Esophagus squamous epithelium (tissue), 5 donors: ENCODE measurements around the gene TBC1D10A. TPM values are rescaled to one million over a fixed set of nuclear protein-coding genes. Genes with fewer than 3 reads are reported as not detected.
A peak's percentile ranks its signal among the peaks of the same experiment; 100 is the strongest.

Source experiments
- DNase-seq: peaks from one replicate; lab custom pipeline; 2025; lab: John Stamatoyannopoulos, UW
- H3K27ac ChIP-seq, 4 donors: fragments of 200-600 bp; sonication (generic); one replicate each; pipeline ENCODE4 v1.5.1; 2016 to 2019; ENCODE audit warnings: mild to moderate bottlenecking in 1 of 4
- H3K27me3 ChIP-seq, 4 donors: fragments of 200-600 bp; sonication (generic); 1 replicate in 3 of 4; 2 replicates in 1 of 4; pipeline versions ENCODE4 v1.5.1 to v1.6.0; 2017 to 2021; ENCODE audit warnings: antibody characterized with exemption in 1 of 4
- H3K36me3 ChIP-seq, 3 donors: fragments of 200-600 bp; sonication (generic); one replicate each; pipeline ENCODE4 v1.5.1; 2016 to 2019
- H3K4me1 ChIP-seq, 3 donors: fragments of 200-600 bp; sonication (generic); one replicate each; pipeline ENCODE4 v1.5.1; 2017 to 2019
- H3K4me3 ChIP-seq, 4 donors: fragments of 200-600 bp; sonication (generic); 1 replicate in 3 of 4; 2 replicates in 1 of 4; pipeline ENCODE4 v1.5.1; 2016 to 2019; ENCODE audit warnings: mild to moderate bottlenecking in 2 of 4, moderate library complexity in 1 of 4
- H3K9me3 ChIP-seq, 3 donors: fragments of 200-600 bp; sonication (generic); one replicate each; pipeline ENCODE4 v1.5.1; 2016 to 2019
- POLR2A ChIP-seq, 4 donors: fragments of 450-650 bp; IDR thresholded peaks; one replicate each; pipeline ENCODE4 v1.6.1; 2017; ENCODE audit warnings: antibody characterized with exemption in 4 of 4, mild to moderate bottlenecking in 4 of 4, moderate library complexity in 3 of 4
- WGBS, 2 donors: methylation state at CpG; one replicate each; pipeline ENCODE4 v1.1.5; 2018; 5-methylcytosine and 5-hydroxymethylcytosine counted together
- intact Hi-C: fragments of 100-400 bp; cut with DNase I; formaldehyde crosslinking; loops from one replicate; pipeline ENCODE4 v1.15.0; 2022
- total RNA-seq, 4 donors: library from RNA; depleted of rRNA; stranded (reverse); fragments of >200 nt; gene quantifications; one replicate each; pipeline ENCODE4 v1.1.0, GENCODE V29; 2016
- TF ChIP-seq, protein P1 (sequence below), 6 experiments: fragments of 450-650 bp in 4 of 6; fragments of 200-600 bp in 2 of 6; sonication (generic) in 2 of 6; IDR thresholded peaks; one replicate each; pipeline ENCODE4 v1.5.1; 2016 to 2019; ENCODE audit warnings: antibody characterized with exemption in 6 of 6, mild to moderate bottlenecking in 4 of 6, moderate library complexity in 4 of 6
- donor health status: DM: yes; HTN: yes; CAD: no.

TBC1D10A gene
- total RNA-seq, 4 donors from 2014 or later, result 40.7 to 55.1 (median 47.0) TPM

DNA sequence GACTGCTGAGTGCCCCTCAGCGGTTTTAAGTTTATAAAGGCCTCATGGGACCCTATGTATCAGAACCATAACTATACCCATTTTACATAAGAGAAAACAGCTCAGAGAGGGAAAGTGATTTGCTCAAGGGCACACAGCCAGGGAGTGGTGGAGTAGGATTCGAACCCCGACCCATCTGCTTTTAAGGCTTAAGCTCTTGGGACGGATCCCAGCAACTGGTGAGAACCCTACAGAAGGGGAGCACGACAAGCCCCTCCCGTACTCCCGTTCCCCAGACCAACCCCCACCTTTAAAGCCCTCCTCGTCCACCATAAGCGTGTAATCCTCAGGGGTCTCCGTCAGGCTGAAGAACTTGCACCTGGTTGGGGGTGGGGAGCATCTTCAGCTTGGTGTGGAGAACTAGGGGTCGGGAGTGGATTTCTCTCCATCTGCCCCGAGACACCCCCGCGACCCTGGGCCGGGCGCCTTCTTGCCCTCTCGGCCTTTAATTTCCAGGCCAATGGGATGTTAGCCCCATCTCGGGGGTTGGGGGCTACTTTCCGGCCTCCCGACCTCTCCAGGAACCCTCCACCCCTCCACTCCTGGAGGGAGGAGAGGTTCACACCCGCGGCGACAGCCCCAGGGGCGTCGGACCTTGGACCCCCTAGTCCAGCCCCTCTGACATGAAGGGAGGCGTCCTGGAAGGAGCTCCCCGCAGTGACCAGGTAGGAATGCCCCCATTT is 38.2 kb downstream of the TBC1D10A start:
- WGBS, 2 donors, result 4 to 9% methylated on average over 10 to 11 of the region's 27 CpGs
- peak overlapping the region; percentile 66 to 99 (median 82) for H3K4me3 ChIP-seq
- H3K4me1 ChIP-seq, result peaks cover 44 to 70% (median 53%) of the 10 kb centered on the region in 3 donors
- H3K9me3 ChIP-seq, result no peaks in the 10 kb centered on the region
- H3K27me3 ChIP-seq, result no peaks in the 10 kb centered on the region
- TF ChIP-seq POLR2A (IDR thresholded peaks at IDR 0.05), result no peak
- TF ChIP-seq, protein P1, sequence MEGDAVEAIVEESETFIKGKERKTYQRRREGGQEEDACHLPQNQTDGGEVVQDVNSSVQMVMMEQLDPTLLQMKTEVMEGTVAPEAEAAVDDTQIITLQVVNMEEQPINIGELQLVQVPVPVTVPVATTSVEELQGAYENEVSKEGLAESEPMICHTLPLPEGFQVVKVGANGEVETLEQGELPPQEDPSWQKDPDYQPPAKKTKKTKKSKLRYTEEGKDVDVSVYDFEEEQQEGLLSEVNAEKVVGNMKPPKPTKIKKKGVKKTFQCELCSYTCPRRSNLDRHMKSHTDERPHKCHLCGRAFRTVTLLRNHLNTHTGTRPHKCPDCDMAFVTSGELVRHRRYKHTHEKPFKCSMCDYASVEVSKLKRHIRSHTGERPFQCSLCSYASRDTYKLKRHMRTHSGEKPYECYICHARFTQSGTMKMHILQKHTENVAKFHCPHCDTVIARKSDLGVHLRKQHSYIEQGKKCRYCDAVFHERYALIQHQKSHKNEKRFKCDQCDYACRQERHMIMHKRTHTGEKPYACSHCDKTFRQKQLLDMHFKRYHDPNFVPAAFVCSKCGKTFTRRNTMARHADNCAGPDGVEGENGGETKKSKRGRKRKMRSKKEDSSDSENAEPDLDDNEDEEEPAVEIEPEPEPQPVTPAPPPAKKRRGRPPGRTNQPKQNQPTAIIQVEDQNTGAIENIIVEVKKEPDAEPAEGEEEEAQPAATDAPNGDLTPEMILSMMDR (IDR thresholded peaks at IDR 0.05), result no peak
- intact Hi-C loops, result loop anchor here (5.0 kb wide), 2 partner anchors 39 to 99 kb away; partner anchors contain the start of genes RNF215 and TBC1D10A
- no peak for DNase-seq
- H3K27ac ChIP-seq, result peak overlapping the region; percentile 96 to 99 (median 97)
- peaks cover 21 to 59% (median 25%) of the 10 kb centered on the region in 3 donors for H3K36me3 ChIP-seq

DNA sequence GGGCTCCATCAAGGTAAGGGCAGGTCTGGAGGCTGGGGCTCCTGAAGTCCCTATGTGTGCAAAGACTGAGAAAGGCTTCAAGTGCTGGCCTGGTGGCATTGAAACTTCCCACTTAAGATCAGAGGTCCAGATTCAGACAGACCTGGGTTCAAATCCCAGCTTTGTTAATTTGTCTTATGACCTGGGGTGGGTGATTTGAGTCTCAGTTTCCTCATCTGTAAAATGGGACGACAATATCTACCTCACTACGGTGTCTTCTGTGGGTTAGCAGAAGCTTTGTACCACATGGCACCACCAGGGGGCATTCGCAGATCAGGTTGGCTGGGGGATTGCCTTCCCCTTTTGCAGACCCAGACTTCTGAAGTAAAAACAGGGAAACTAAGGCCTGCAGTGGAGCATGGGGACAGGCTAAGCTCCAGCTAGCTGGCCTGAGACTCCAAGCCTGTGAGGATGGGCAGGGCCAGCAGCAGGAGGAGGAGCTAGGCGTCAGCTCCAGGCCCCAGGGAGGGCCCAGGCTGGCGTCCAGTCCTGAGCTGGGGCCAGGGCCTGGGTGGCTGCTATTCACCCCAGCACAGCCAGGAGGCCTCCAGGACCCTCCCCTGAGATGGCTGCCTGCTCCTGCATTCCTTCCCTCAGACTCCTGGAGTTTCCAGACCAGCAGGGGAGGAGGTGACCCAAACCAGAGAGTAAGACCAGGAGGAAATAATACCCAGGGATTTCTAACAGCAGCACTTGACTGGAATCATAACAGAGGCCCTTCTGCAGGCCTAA is 38.9 kb downstream of the TBC1D10A start:
- H3K9me3 ChIP-seq, result no peaks in the 10 kb centered on the region
- WGBS, 2 donors, result 10% methylated on average over 3 of the region's 5 CpGs; no CpG with 5 or more reads in 1 of the 2 donors
- H3K27ac ChIP-seq, result peak overlapping the region; percentile 96 to 99 (median 97)
- H3K27me3 ChIP-seq, result no peaks in the 10 kb centered on the region
- H3K36me3 ChIP-seq, result peaks cover 13 to 59% (median 18%) of the 10 kb centered on the region in 3 donors
- TF ChIP-seq POLR2A (IDR thresholded peaks at IDR 0.05), result peak in 1 of 4 donors; percentile 55
- TF ChIP-seq, protein P1 (IDR thresholded peaks at IDR 0.05), result peak; percentile 74 to 88 (median 85)
- H3K4me3 ChIP-seq, result peak overlapping the region; percentile 66 to 99 (median 82)
- intact Hi-C loops, result loop anchor here (5.0 kb wide), 2 partner anchors 39 to 99 kb away; partner anchors contain the start of genes RNF215 and TBC1D10A
- H3K4me1 ChIP-seq, result peaks cover 39 to 63% (median 46%) of the 10 kb centered on the region in 3 donors
- DNase-seq, result peak; percentile 51

DNA sequence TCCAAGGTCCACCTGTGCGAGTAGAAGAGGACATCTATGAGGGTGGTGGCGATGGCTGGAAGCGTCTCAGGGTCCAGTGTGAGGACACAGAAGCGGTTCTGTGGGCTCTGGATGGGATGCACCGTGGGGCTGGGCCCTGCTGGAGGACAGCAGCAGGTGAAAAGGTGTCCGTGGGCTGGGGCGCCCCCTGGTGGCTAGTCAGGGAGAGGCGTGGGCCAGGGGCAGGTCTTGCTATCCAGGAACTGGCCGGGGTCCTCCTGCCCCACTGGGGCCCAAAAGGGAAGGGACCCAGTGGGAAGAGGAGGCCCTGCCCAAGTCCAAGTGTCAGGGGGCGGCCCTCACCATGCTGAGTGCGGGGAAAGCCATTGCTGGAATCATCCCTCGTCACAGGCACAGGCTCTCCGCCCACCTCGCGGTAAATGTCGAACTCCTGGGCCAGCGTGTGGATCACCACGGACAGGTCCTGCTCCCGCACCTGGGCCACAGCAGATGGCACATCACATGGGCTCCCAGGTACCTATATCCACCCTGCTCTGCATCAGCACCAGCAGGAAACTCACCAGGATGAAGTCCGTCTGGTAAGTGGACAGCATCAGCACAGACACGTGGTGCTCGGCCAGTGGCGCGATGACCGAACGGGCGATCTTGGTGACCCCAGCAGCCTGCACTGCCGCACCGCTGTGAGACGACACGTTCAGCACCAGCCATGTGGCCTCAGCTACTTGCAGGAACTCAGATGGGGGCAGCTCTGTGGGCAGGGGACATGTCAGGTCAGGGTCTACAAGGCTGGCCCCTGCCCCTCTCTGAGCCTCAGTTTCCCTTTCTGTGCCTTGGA is 39.7 kb downstream of the TBC1D10A start:
- Histone ChIP-seq H3K4me3 (no peak overlapping the region), H3K4me1 (peaks cover 31 to 55% (median 37%) of the 10 kb centered on the region in 3 donors), H3K27me3 (no peaks in the 10 kb centered on the region), H3K27ac (peak overlapping the region in 2 of 4 donors; percentile 97 to 99), H3K9me3 (no peaks in the 10 kb centered on the region), H3K36me3 (peaks cover 7 to 59% (median 10%) of the 10 kb centered on the region in 3 donors)
- 46 to 51% methylated on average over 17 to 28 of the region's 31 CpGs for WGBS, 2 donors
- no peak for TF ChIP-seq POLR2A (IDR thresholded peaks at IDR 0.05)
- TF ChIP-seq, protein P1 (IDR thresholded peaks at IDR 0.05), result peak; percentile 86 to 97 (median 92)
- DNase-seq, result peak; percentile 27
- intact Hi-C loops, result loop anchor here (5.0 kb wide), 2 partner anchors 40 to 100 kb away; partner anchors contain the start of genes RNF215 and TBC1D10A

DNA sequence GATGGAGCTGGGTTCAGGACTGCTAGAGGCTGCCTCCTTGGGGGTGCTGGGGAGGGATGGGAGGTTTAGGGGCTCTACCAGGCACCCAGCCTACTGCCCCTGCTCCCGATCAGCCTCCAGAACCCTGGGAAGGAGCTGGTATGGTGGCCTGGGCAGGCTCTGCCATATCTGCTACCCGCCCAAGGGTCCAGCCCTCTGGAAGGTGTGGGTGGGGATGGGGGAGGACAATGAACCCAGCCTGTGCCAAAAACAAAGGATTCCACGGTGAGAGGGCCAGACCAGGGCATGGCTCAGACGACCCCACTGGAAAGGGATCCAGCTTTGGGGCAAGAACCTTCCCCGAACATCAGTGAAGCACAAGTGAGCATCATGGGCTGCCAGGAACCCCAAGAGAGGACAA is 40.4 kb downstream of the TBC1D10A start:
- WGBS, 2 donors, result 93% methylated on average over 4 of the region's 5 CpGs; no CpG with 5 or more reads in 1 of the 2 donors
- Histone ChIP-seq H3K27ac (no peak overlapping the region), H3K36me3 (peaks cover 7 to 55% (median 8%) of the 10 kb centered on the region in 3 donors), H3K4me3 (no peak overlapping the region), H3K27me3 (no peaks in the 10 kb centered on the region), H3K4me1 (peaks cover 24 to 48% (median 30%) of the 10 kb centered on the region in 3 donors), H3K9me3 (no peaks in the 10 kb centered on the region)
- no peak for DNase-seq
- intact Hi-C loops, result loop anchor here (5.0 kb wide), 2 partner anchors 41 to 101 kb away; partner anchors contain the start of genes RNF215 and TBC1D10A
- TF ChIP-seq POLR2A (IDR thresholded peaks at IDR 0.05), result no peak
- TF ChIP-seq, protein P1 (IDR thresholded peaks at IDR 0.05), result no peak
